Stimulated activated CD8-positive, alpha-beta memory T cell treated with anti-CD3 and anti-CD28 coated beads, Interleukin-15, amount 100 ng/mL, for 24 hours (primary cell): ENCODE results near the gene ZNF502.
"Not testable (repeated sequence)": the region's sequence is repeated elsewhere in the genome, so short reads cannot be mapped to it uniquely, and the experiment has no call there.

ENCODE experiments used
- DNase-seq: peaks from one replicate; pipeline ENCODE4 v3.0.0-alpha.2; 2020; ENCODE audit warnings: low read depth

ZNF502 gene

DNA sequence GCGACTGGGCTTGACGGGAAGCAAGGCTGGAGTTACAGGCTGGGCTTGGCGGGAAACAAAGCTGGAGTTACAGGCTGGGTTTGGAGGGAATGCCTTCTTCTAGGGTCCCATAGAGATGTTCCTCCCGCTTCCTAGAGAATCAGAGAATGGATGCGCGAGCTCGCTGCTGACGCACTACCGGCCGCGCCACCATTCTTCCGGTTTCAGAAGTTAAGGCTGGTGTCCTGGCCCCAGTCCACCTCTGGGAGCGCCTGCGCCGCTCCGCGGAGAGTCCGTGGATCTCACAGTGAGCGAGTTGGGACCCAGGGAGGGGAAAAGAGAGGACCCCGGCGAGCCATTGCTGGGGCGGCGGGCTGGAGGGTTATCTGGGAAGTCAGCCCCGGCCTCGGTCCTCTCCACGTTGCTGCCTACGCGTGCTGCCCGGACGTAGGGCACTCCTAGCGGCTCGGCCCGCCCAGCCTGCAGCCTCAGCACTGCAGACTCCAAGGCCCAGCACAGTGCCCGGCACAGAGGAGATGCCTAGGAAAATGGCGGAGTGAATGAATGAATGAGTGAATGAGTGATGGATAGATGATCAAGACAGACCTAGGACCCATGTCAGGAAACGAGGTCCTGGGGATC is at the start of gene ZNF502:
ZNF502 (plus strand) TSS at position 206 of the 621 bp plus-strand sequence. CDS start 7,602 bp downstream, outside the sequence.
- peak; percentile 47 for DNase-seq

DNA sequence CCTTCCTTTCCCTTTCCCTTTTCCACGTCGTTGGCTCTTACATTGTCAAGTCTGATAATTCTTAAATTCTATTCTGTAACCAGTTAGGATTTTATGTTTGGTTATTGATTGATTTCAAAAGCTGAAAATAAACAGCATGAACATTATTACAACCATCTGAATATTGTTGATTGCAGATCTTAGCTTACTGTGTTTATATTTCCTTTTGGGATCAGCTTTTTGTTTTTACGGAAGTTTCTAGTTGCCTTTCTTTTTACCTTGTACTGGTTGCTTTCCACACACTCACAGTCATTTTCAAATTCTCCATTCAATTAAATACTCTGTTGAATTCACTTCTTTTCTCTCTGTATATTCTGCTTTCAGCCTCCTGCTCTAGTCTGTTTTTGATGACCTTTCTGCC is 47.3 kb upstream of the ZNF502 start:
- no peak for DNase-seq

DNA sequence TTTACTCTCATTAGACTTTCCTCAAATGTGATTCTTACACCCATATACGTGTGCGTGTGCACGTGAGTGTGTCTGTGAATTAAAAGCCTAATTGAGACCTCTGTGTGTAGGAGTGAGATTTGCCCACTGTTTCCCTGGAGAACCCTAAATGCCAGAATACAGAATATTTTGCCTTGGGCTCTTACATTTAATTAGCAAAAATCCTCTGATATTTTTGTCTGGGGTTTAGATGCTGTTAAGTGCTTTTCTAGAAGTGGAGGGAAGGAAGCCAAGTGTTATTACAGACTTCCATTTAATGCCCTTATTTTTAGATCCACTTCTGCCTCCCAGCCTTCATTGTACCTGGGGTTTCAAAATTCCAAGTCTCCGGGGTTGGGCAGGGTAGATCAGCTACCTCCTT is 46.1 kb upstream of the ZNF502 start:
- DNase-seq, result no peak

DNA sequence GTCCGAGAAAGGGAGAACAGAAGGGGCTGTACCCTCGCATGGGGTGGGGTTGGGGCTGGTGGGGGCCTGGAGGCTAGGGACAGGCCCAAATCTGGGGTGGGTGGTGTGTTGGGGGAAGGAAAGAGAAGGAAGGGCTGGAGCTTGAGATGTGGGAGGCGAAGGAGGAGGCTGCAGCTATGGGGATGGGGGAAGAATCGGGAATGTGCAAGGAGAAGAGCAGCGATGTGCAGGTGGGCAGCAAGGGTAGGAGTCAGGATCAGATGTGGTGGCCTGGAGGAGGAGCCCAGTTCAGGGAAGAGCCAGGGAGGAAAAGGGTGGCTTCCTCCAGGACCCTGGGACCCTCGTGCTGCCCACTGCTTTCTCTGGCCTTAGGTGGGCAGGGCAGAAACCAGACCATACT is 42.7 kb upstream of the ZNF502 start:
- no peak for DNase-seq

DNA sequence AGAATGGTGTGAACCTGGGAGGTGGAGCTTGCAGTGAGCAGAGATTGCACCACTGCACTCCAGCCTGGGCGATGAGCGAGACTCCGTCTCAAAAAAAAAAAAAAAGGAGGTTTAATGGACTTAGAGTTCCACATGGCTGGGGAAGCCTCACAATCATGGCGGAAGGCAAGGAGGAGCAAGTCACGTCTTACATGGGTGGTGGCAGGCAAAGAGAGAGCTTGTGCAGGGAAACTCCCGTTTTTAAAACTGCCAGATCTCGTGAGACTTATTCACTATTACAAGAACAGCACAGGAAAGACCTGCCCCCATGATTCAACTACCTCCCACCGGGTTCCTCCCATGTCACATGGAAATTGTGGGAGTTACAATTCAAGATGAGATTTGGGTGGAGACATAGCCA is 39.0 kb upstream of the ZNF502 start:
- DNase-seq, result not testable (repeated sequence)

DNA sequence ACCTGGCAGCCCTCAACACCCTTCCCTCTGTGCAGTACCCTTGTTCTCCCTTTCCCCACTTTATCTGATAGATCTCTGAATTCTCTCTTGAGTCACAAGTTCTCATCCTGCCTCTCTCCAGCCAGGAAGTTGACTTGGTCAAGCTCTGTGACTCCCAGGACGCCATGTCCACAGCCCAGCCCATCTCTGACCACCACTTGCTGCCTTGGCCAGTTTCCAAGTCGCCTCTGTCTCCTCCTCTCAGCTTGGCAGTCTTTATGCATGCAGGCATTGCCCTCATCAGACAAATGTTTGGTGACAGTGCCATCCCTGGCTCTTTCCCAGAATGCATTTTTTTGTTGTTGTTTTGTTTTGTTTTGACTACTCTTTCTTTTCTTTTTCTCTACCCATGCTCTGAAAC is 38.2 kb upstream of the ZNF502 start:
- DNase-seq, result no peak

DNA sequence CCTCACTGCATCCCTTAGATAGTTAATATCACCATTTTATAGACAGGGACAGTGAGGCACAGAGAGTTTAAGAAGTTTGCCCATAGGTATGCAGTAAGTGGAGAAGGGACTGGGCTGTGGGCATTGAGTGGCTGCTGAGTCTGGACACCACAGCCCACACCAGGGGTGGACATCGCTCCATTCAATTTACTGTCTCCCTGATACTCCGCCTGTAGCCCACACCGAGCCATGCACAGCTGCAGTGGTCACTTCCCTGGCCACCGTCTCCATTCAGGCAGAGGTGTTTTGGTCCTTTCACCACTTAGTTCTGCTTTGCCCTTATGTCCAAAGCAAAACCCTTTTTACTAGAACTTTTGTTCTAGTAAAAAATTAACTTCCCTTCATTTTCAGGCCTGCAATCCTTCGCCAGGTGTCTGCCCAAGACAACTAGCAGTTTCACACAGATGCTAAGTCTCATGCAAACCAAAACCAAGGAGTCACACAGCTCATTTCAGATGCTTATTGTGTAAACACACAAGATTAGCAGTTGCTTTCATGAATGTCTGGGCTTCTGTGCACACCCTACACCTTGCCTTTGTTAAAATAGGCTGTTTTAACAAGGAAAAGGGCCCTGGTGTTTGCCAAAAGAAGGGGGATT is 33.9 kb upstream of the ZNF502 start:
- DNase-seq, result no peak

DNA sequence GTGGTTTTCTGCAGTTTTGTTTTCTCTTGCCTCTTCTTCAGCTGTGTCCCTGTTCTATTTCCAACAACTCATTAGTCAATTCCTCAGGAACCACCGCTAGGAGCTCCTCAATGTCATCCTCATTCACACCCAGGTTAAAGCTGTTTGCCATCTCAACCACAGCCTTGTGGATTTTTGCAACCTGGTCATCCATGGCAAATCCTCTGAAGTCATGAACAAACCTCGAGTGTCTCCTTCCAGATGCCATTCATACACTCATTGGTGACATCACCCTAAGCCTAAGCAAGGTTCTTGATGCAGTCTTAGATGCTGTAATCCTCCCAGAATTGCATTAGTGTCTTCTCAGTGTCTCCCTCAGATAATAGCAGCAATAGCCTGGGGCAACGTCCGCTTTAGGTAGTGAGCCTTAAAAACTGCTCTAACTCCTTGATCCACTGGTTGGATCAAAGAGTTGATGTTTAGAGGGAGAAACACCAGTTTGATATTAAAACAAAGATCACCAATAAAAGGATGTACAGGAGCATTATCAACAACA is 31.5 kb upstream of the ZNF502 start:
- no peak for DNase-seq

DNA sequence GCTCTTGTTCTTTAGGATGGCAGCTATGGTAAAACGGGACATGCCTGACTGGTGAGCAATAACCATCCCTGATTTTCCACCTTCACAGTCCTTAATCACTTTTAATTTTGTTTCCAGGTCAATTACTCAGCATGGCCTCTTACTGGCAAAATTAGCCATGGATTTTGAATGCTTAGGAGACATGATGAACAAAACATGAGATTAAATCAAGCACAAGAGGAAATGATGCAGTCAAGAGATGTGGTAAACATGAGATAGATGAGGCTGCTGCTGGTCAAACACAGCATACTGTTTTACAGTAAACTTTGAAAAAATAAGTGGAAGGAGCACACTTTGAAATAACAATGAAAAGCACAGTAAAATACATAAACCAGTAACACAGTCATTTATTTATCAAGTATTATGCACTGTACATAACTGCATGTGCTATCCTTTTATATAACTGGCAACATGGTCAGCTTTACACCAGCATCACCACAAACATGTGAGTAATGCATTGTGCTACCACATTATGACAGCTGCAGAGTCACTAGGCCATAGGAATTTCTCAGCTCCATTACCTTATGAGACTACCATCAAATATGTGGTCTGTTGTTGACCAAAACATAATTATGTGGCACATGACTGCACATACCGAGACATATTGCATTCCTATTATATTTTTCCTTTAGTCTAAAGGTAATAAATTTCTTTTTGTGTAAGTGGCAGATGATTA is 30.1 kb upstream of the ZNF502 start:
- DNase-seq, result no peak

DNA sequence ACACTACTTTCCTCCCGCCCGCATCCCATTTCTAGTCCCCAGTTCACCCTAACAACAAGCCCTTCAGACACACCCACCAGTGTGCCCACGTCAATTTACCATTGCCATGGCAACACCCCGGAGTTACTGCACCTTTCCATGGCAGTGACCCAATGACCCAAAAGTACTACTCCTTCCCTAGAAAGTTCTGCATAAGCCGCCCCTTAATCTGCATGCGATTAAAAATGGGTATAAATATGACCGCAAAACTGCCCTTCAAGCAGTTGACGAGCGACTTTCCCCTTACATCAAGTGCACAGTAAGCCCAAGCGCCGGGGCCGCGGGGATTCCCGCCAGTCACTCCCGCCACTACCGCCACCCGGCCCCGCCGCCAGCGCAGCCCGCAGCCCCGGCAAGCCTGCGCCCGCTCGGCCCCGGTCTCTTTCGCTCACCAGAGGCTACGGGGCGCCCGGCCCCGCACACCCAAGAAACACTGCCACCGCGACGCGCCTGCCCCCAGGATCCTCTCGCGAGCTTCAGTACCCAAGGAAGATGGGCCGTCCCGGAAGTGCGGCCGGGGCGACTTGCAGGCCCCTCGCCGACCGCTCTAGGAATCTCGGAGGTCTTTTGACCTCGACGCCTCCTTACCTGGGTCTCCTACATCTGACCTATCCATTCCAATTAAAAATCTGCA is 27.2 kb upstream of the ZNF502 start:
- peak; percentile 10 for DNase-seq

DNA sequence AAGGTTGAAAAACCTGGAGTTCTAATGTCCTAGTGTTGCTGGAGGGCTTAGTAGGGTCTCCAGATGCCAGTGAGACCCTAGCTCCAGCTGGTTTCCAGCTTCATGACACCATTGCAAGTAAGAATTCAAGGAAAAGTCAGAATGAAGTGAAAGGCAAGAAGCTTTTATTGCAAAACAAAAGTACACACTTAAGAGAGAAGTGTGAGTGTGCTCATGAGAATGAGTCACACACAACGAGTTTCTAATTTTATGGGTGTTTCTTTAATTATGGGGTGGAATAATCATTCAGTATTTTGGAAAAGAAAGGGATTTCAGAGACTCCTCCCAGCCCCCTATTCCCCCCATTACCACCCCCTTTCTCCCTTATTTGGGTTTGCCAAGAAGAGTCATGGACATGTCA is 24.6 kb upstream of the ZNF502 start:
- DNase-seq, result no peak

DNA sequence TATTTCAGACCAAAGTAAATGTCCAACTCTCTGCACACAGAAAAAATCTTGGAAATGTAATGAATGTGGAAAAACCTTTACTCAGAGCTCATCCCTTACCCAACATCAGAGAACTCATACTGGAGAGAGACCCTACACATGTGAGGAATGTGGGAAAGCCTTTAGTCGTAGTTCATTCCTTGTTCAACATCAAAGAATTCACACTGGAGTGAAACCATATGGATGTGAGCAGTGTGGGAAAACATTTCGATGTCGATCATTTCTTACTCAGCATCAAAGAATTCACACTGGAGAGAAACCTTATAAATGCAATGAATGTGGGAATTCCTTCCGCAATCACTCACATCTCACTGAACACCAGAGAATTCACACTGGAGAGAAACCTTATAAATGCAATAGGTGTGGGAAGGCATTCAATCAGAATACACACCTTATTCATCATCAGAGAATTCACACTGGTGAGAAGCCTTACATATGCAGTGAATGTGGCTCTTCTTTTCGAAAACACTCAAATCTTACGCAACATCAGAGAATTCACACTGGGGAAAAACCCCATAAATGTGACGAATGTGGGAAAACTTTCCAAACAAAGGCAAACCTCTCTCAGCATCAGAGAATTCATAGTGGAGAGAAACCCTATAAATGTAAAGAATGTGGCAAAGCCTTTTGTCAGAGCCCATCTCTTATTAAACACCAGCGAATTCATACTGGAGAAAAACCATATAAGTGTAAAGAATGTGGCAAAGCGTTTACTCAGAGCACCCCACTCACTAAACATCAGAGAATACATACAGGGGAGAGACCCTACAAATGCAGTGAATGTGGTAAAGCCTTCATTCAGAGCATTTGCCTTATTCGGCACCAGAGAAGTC is 9.0 kb downstream of the ZNF502 start:
- no peak for DNase-seq

DNA sequence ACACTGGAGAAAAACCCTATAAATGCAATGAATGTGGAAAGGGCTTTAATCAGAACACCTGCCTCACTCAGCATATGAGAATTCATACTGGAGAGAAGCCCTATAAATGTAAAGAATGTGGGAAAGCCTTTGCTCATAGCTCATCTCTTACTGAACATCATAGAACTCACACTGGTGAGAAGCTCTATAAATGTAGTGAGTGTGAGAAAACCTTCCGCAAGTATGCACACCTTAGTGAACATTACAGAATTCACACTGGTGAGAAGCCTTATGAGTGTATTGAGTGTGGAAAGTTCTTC is 9.6 kb downstream of the ZNF502 start:
- no peak for DNase-seq

DNA sequence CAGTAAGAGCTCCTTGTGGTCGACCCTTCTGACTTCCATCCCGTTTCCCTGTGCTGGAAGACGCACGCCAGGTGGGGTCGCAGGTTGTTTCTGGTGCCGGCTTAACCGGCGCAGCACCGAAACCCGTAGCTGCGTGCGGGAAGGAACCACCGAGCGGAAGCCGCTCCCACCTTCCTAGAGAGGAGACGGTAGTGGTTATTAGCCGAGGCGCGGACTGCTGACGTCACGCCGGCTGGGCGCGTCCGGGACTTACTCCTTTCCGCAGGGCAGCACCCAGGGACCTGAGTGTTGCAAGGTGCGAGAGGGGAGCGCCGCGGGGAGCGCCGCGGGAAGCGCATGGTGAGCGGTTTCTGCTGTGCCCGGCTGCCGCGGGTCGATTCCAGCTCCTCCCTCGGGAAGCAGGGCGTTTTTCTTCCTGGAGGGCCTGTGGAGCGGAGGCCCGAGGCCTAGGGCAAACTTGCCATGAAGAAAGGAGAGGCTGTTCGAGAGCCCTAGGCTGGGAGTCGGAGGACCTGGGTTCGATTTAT is 17.0 kb downstream of the ZNF502 start, which contains the start of gene ZNF501:
ZNF501 (plus strand) TSS at position 252 of the 527 bp plus-strand sequence. CDS start 4,787 bp downstream, outside the sequence.
- DNase-seq, result peak; percentile 74

DNA sequence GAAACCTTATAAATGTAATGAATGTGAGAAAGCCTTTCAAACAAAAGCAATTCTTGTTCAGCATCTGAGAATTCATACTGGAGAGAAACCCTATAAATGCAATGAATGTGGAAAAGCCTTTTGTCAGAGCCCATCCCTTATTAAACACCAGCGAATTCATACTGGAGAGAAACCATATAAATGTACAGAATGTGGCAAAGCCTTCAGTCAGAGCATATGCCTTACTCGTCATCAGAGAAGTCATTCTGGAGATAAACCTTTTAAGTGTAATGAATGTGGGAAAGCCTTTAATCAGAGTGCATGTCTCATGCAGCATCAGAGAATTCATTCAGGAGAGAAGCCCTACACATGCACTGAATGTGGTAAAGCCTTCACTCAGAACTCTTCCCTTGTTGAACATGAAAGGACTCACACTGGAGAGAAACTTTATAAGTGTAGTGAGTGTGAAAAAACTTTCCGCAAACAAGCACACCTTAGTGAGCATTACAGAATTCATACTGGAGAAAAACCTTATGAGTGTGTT is 22.2 kb downstream of the ZNF502 start:
- DNase-seq, result no peak

DNA sequence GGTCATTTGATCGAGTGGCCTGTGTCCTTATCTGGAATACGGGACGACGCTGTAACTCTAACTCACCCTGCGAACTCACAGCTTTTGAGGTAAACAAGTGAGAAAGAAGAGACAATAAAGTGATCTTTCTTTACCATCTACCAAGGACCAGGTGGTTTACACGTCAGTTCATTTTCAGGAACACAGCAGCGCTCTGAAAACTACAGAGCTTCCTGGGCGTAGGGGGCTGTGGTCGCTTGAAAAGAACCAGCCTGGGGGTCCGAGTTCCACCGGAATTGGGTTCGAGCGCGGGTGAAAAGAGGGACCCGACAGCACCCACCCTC is 48.6 kb downstream of the ZNF502 start:
- DNase-seq, result no peak

DNA sequence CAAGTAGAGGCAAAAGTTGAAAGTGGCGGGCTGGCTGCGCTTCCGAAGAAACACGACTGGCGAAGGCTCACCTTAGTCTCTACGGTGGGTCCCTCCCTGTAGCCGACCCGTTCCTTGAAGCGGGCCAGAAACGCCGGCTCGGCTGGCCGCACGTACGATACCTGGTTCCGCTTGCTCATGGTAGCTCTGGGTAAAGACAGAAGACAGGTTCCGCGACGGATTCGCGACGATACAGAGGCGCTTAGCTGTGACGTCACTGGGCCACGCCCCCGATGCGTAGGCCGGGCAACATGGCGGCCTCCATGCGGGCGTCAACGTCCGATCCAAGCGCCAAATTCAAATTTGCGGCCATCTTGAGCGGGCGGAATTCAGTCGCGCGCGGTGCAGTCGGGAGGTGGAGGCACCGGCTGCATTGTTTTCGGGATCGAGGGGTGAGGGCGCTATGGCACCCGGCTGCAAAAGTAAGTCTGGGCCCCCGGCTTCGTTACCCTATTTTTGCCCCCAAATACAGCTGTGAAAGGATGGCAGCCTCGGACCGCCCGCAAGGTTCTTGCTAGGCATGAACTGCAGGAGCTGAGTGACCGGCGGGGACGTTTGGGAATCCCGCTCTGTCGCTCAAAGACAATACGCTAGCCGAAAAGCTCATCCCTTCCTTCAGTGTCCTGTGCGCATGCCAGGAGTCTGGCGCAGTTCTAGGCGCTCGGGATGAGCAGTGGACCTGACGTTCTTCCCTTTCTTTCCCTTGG is 49.1 kb downstream of the ZNF502 start, which contains the start of the genes KIAA1143 and KIF15:
KIAA1143 (minus strand) TSS at position 196 of the 746 bp plus-strand sequence; CDS start at position 179, 17 bp downstream.
KIF15 (plus strand) TSS at position 371 of the 746 bp plus-strand sequence; CDS start at position 443, 72 bp downstream.
- DNase-seq, result peak; percentile 98

DNA sequence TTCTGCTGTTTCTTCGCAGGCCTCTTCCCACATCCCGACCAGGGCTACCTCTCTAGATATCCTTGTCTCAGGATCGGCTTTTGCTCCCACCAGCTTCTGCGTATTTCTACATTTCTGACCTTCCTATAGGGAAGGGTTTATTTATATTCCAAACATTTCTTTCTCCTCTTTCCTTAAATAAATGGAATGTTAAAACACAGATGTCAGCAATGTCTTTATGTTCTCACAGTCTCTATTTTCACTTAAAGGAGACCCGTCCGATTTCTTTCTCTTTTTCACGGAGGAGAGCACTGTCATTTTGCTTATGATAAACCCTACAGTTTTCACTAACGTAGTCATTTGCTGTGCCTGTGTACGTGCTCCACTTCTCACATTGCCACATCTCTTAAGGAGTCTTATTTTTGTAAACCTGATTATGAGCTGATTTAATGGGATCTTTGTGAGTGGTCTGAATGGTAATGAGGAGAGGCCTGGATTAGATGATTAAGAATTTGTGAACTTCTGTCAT is 49.8 kb downstream of the ZNF502 start:
- DNase-seq, result no peak

DNA sequence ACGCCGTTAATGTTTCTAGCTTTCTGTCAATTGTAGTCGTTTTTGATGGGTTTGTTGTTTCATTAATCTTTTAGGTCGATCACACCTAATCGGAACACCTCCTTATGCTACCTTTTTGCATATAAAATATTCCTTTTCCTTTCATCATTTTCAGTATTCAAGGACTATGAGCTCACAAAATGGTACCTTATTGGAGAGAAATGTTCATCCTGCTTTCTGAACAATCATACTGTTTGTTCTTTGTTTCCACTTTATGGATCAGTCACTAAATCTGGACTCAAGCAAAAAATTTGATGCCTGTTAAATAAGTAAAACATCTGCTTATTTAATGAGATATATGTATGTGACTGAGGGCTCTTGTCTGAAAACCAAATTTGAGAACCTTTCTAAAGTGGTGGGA is 50.2 kb downstream of the ZNF502 start:
- no peak for DNase-seq

DNA sequence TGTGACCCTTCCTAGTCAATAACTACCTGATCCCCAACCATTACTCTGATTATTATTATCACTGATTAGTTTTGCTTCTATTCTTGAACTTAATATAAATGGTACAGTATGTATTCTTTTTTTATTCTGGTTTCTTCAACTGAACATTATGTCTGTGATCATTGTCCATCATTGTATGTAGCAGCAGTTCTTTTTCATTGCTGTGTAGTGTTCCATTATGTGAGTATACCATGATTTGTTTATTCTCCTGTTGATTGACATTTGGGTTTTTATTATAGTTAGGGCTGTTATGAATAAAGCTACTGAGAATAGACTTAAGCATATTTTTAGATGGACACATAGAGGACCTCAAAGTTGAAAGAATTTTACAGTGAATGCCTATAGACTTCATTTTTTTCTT is 51.8 kb downstream of the ZNF502 start:
- DNase-seq, result no peak
